NK-92 treated with Interleukin-12 subunit alpha and Interleukin-12 subunit beta, amount 100 ng/mL, for 24 hours (cell line): ENCODE measurements around the gene ACOX3.

Experiments
- DNase-seq: peaks from one replicate; lab custom pipeline; 2025; lab: John Stamatoyannopoulos, UW

The ACOX3 gene

GRCh38 chr4:8336412-8337075, 104.0 kb downstream of the ACOX3 start:
- DNase-seq, result no peak

- no peak for DNase-seq
Observed at GRCh38 chr4:8335848-8336247, 104.7 kb downstream of the ACOX3 start.

GRCh38 chr4:8334786-8335460, 105.6 kb downstream of the ACOX3 start:
- DNase-seq, result no peak

- DNase-seq, result no peak
Observed at GRCh38 chr4:8333726-8334460, 106.6 kb downstream of the ACOX3 start.

- no peak for DNase-seq
Observed at GRCh38 chr4:8332891-8333331, 107.6 kb downstream of the ACOX3 start.

GRCh38 chr4:8332038-8332857, 108.3 kb downstream of the ACOX3 start:
- DNase-seq, result no peak

- no peak for DNase-seq
Observed at GRCh38 chr4:8331575-8331955, 109.0 kb downstream of the ACOX3 start.

GRCh38 chr4:8330821-8331574, 109.5 kb downstream of the ACOX3 start:
- DNase-seq, result no peak

GRCh38 chr4:8329859-8330761, 110.4 kb downstream of the ACOX3 start:
- DNase-seq, result no peak

GRCh38 chr4:8329560-8329858, 111.0 kb downstream of the ACOX3 start:
- no peak for DNase-seq

GRCh38 chr4:8328866-8329559, 111.5 kb downstream of the ACOX3 start:
- DNase-seq, result no peak

- no peak for DNase-seq
Observed at GRCh38 chr4:8328456-8328855, 112.1 kb downstream of the ACOX3 start.

GRCh38 chr4:8326206-8326605, 114.3 kb downstream of the ACOX3 start:
- DNase-seq, result no peak

GRCh38 chr4:8325291-8325973, 115.1 kb downstream of the ACOX3 start:
- DNase-seq, result no peak

- no peak for DNase-seq
Observed at GRCh38 chr4:8324640-8325239, 115.8 kb downstream of the ACOX3 start.

GRCh38 chr4:8323947-8324555, 116.5 kb downstream of the ACOX3 start:
- DNase-seq, result no peak

- no peak for DNase-seq
Observed at GRCh38 chr4:8322794-8323704, 117.5 kb downstream of the ACOX3 start.
